Measurements from ENCODE around the gene TBC1D3B.
"Not testable (repeated sequence)": the region's sequence is repeated elsewhere in the genome, so short reads cannot be mapped to it uniquely, and the experiment has no call there.

DNA sequence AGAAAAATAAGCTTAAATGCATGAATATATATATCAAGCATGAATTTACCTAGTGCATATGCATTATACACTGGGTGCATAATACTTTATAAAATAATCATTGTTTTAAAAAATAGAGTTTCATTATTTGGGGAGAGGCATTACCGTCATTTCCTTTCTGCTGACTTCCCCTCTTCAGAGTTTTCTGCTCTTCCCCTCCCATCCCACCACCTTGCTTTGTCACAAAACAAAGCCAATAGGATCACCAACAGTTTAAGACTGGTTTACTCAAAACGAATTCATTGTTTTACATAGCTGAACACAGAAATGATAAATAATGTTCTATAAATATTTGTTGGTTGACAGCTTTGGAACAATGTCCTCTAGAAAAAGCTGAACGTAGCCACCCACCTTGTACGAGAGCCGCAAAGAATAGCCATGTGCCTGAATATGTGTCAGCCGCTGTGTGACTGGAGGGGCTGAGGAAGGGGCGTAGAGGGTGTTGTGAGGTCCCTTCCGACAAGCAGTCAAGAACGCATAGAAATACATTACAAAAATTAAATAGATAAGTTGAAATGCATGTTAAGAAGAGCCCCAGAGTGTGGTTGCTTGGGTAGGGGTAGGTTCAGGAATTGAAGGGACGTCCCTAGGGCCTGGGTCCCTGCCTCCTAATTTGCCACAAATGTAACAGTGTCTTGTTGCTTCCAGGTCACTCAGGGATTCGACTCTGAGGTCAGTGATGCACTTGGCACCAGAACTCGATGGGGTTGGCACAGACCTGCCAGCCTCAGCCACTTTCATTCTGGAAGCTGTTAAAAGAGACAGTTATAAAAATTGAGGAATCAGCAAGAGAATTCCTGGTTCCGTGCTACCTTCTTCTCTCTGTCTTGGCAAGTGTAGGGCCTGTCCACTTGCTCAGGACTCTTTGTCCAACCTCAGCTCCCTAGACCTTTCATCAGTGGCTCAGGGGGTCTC, 10.7 kb upstream of the TBC1D3B start:
- not testable (repeated sequence) for TF ChIP-seq POLR2A (IDR thresholded peaks at IDR 0.05; ENCODE audit: low read depth, low read length); TAF1 (IDR thresholded peaks at IDR 0.05; ENCODE audit: low read depth, low read length); POLR2AphosphoS5 (IDR thresholded peaks at IDR 0.05; ENCODE audit: low read depth, low read length); PAX5 (IDR thresholded peaks at IDR 0.05; ENCODE audit: insufficient read depth, low read length, severe bottlenecking); POU2F2 (IDR thresholded peaks at IDR 0.05; ENCODE audit: low read depth, low read length); SPI1 (IDR thresholded peaks at IDR 0.05; ENCODE audit: low read depth, low read length)

All from GM12891 (cell line).